Sigmoid colon (tissue), 4 donors: ENCODE results near the gene MDM2.

ENCODE experiments used
- EP300 ChIP-seq, 4 donors: sonication (generic); formaldehyde crosslinking; IDR thresholded peaks; one replicate each; pipeline ENCODE4 v1.6.1; 2017; ENCODE audit warnings: antibody characterized with exemption in 4 of 4
- POLR2A ChIP-seq, 2 donors: fragments of 450-650 bp; IDR thresholded peaks; one replicate each; pipeline ENCODE4 v1.6.1; 2016; ENCODE audit warnings: antibody characterized with exemption in 2 of 2, mild to moderate bottlenecking in 2 of 2, moderate library complexity in 2 of 2
- POLR2AphosphoS5 ChIP-seq, 4 donors: sonication (generic); formaldehyde crosslinking; IDR thresholded peaks; one replicate each; pipeline ENCODE4 v1.6.1; 2017; ENCODE audit warnings: antibody characterized with exemption in 4 of 4
- TF ChIP-seq, protein P1 (sequence below), 4 experiments: fragments of 450-650 bp in 3 of 4; fragments of 200-600 bp in 1 of 4; IDR thresholded peaks; one replicate each; pipeline ENCODE4 v1.5.1; 2016 to 2019; ENCODE audit warnings: antibody characterized with exemption in 4 of 4, mild to moderate bottlenecking in 3 of 4, moderate library complexity in 2 of 4

- TF ChIP-seq, protein P1, sequence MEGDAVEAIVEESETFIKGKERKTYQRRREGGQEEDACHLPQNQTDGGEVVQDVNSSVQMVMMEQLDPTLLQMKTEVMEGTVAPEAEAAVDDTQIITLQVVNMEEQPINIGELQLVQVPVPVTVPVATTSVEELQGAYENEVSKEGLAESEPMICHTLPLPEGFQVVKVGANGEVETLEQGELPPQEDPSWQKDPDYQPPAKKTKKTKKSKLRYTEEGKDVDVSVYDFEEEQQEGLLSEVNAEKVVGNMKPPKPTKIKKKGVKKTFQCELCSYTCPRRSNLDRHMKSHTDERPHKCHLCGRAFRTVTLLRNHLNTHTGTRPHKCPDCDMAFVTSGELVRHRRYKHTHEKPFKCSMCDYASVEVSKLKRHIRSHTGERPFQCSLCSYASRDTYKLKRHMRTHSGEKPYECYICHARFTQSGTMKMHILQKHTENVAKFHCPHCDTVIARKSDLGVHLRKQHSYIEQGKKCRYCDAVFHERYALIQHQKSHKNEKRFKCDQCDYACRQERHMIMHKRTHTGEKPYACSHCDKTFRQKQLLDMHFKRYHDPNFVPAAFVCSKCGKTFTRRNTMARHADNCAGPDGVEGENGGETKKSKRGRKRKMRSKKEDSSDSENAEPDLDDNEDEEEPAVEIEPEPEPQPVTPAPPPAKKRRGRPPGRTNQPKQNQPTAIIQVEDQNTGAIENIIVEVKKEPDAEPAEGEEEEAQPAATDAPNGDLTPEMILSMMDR (IDR thresholded peaks at IDR 0.05), result no peak
- TF ChIP-seq EP300 (IDR thresholded peaks at IDR 0.05), result no peak
- TF ChIP-seq POLR2A (IDR thresholded peaks at IDR 0.05), result no peak
- no peak for TF ChIP-seq POLR2AphosphoS5 (IDR thresholded peaks at IDR 0.05)
Measured at GRCh38 chr12:68855111-68855510, 47.1 kb downstream of the MDM2 start.
